GM23338 (cell line): Measurements from ENCODE around the gene AGPAT4. TPM values are rescaled to one million over a fixed set of nuclear protein-coding genes. Genes with fewer than 3 reads are reported as not detected.
A peak's percentile ranks its signal among the peaks of the same experiment; 100 is the strongest.

Source experiments
- ATAC-seq: fragments of 200-7000 bp; cut with Tn5 transposase; 3 replicates; pipeline ENCODE4 v1.9.1; 2020
- DNase-seq: peaks from one replicate; pipeline ENCODE4 v3.0.0-alpha.2; 2015; ENCODE audit warnings: low spot score
- H2AFZ ChIP-seq: fragments of 200-600 bp; sonication (generic); 2 replicates; pipeline ENCODE4 v1.8.0; 2016; ENCODE audit warnings: antibody characterized with exemption, mild to moderate bottlenecking, moderate library complexity
- H3F3A ChIP-seq: fragments of 200-600 bp; sonication (generic); replicated peaks from 2 replicates; pipeline ENCODE4 v1.8.0; 2017; ENCODE audit warnings: antibody characterized with exemption, mixed run types, low read depth
- H3K27ac ChIP-seq: fragments of 200-600 bp; sonication (generic); 2 replicates; pipeline ENCODE4 v1.6.1; 2016; ENCODE audit warnings: low read depth
- H3K27me3 ChIP-seq: fragments of 200-600 bp; sonication (generic); 2 replicates; pipeline ENCODE4 v1.8.0; 2016; ENCODE audit warnings: mild to moderate bottlenecking, mixed run types, moderate library complexity; ENCODE audit not compliant: insufficient read depth
- H3K36me3 ChIP-seq: fragments of 200-600 bp; sonication (generic); 2 replicates; pipeline ENCODE4 v1.8.0; 2016; ENCODE audit warnings: mild to moderate bottlenecking; ENCODE audit not compliant: insufficient read depth
- H3K4me1 ChIP-seq: fragments of 200-600 bp; sonication (generic); 2 replicates; pipeline ENCODE4 v1.8.0; 2016; ENCODE audit warnings: mild to moderate bottlenecking, moderate library complexity; ENCODE audit not compliant: insufficient read depth
- H3K4me2 ChIP-seq: fragments of 200-600 bp; sonication (generic); 2 replicates; pipeline ENCODE4 v1.7.1; 2017; ENCODE audit warnings: mixed run types
- H3K4me3 ChIP-seq: fragments of 200-600 bp; sonication (generic); 2 replicates; pipeline ENCODE4 v1.6.1; 2016; ENCODE audit warnings: mixed run types
- H3K79me2 ChIP-seq: fragments of 200-600 bp; sonication (generic); replicated peaks from 2 replicates; pipeline ENCODE4 v1.8.0; 2017; ENCODE audit warnings: mild to moderate bottlenecking; ENCODE audit not compliant: insufficient read depth
- H3K9me2 ChIP-seq: fragments of 200-600 bp; sonication (generic); 2 replicates; pipeline ENCODE4 v1.8.0; 2017; ENCODE audit not compliant: insufficient read depth
- H4K20me1 ChIP-seq: fragments of 200-600 bp; sonication (generic); replicated peaks from 2 replicates; pipeline ENCODE4 v1.8.0; 2017; ENCODE audit warnings: mild to moderate bottlenecking; ENCODE audit not compliant: insufficient read depth
- H3K27ac Mint-ChIP-seq: 2 replicates; pipeline ENCODE4 v1.8.0; 2020; ENCODE audit warnings: inconsistent platforms, mild to moderate bottlenecking, moderate library complexity, mixed read lengths
- H3K27me3 Mint-ChIP-seq: 3 replicates; pipeline ENCODE4 v1.8.0; 2022; ENCODE audit warnings: low read depth, mild to moderate bottlenecking, moderate library complexity, mixed read lengths, inconsistent platforms; ENCODE audit not compliant: insufficient read depth, poor library complexity
- H3K36me3 Mint-ChIP-seq: 3 replicates; pipeline ENCODE4 v1.8.0; 2021; ENCODE audit warnings: low read depth, mild to moderate bottlenecking, inconsistent platforms, moderate library complexity, mixed read lengths
- H3K4me1 Mint-ChIP-seq: 3 replicates; pipeline ENCODE4 v1.8.0; 2020; ENCODE audit warnings: mild to moderate bottlenecking, inconsistent platforms, mixed read lengths
- H3K4me3 Mint-ChIP-seq: 3 replicates; pipeline ENCODE4 v1.8.0; 2021; ENCODE audit warnings: moderate library complexity, mild to moderate bottlenecking, inconsistent platforms, mixed read lengths
- H3K9me3 Mint-ChIP-seq: 3 replicates; pipeline ENCODE4 v1.8.0; 2020; ENCODE audit warnings: moderate library complexity, mild to moderate bottlenecking, inconsistent platforms, mixed read lengths
- CREB1 ChIP-seq: fragments of 250-450 bp; sonication (Bioruptor Pico); IDR thresholded peaks from 2 replicates; pipeline ENCODE4 v1.5.0; 2020; ENCODE audit warnings: low read depth, mild to moderate bottlenecking, moderate library complexity
- EZH2 ChIP-seq: fragments of 200-600 bp; sonication (generic); IDR thresholded peaks from one replicate; pipeline ENCODE4 v1.8.0; 2017; ENCODE audit warnings: antibody characterized with exemption, mild to moderate bottlenecking, low read depth; ENCODE audit not compliant: unreplicated experiment
- EZH2phosphoT487 ChIP-seq: fragments of 200-600 bp; sonication (generic); IDR thresholded peaks from one replicate; pipeline ENCODE4 v1.8.1; 2018; ENCODE audit warnings: antibody characterized with exemption; ENCODE audit not compliant: unreplicated experiment
- JUNB ChIP-seq: IDR thresholded peaks from one replicate; pipeline ENCODE4 v1.6.1; 2016; ENCODE audit warnings: antibody characterized with exemption; ENCODE audit not compliant: unreplicated experiment
- NANOG ChIP-seq: IDR thresholded peaks from 2 replicates; pipeline ENCODE4 v1.6.1; 2016; ENCODE audit warnings: antibody characterized with exemption, borderline replicate concordance
- POLR2AphosphoS5 ChIP-seq: IDR thresholded peaks from 2 replicates; pipeline ENCODE4 v1.6.1; 2016; ENCODE audit warnings: antibody characterized with exemption, low read depth
- STAT1 ChIP-seq: IDR thresholded peaks from one replicate; pipeline ENCODE4 v1.6.1; 2016; ENCODE audit warnings: antibody characterized with exemption; ENCODE audit not compliant: unreplicated experiment
- ZNF114 ChIP-seq: fragments of 250-450 bp; sonication (Bioruptor Pico); IDR thresholded peaks from 2 replicates; pipeline ENCODE4 v1.5.0; 2020; ENCODE audit warnings: mild to moderate bottlenecking, moderate library complexity
- ZNF331 ChIP-seq: fragments of 250-450 bp; sonication (Bioruptor Pico); IDR thresholded peaks from 2 replicates; pipeline ENCODE4 v1.5.0; 2020; ENCODE audit warnings: low read depth, mild to moderate bottlenecking, moderate library complexity
- polyA plus RNA-seq: library from polyadenylated mRNA; unstranded; fragments of >200 nt; fragmentation: Nextera tagmentation; extraction: Ambion mirVana; gene quantifications from 2 replicates; pipeline ENCODE4 v1.2.1, GENCODE V29; 2016
- total RNA-seq: library from RNA; depleted of rRNA; stranded (reverse); fragments of >200 nt; shearing (Covaris generic); gene quantifications from 2 replicates; pipeline ENCODE4 v1.2.3, GENCODE V29; 2014
- TF ChIP-seq, protein P1 (sequence below): IDR thresholded peaks from one replicate; pipeline ENCODE4 v1.6.1; 2018; ENCODE audit warnings: antibody characterized with exemption; ENCODE audit not compliant: unreplicated experiment
- TF ChIP-seq, protein P2 (sequence below): IDR thresholded peaks from 2 replicates; pipeline ENCODE4 v1.6.1; 2016; ENCODE audit warnings: antibody characterized with exemption
- TF ChIP-seq, protein P3 (sequence below): fragments of 250-450 bp; sonication (Bioruptor Pico); IDR thresholded peaks from 2 replicates; pipeline ENCODE4 v1.5.0; 2020; ENCODE audit warnings: mild to moderate bottlenecking, moderate library complexity

Gene AGPAT4
- total and polyA plus RNA-seq, 2 experiments from 2014 or later: 8.9 to 19.3 TPM

DNA sequence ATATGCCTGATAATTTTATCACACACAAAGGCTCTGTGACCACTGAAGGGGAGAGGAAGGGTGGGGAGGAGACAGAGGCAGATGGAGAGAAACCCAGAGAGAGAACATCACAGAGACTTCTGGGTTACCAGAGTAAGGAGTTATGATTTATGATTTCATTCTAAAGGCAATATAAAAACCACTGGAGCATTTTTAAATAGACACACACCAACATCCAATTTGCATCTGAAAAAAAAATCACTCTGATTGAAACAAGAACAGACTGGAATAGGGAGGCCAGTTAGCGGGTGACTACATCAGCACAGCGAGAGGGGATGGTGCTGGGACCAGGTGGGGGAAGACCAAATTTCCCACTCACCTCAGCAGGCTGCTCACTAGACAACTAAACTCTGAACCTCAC is 104.8 kb downstream of the AGPAT4 start:
- Mint-ChIP-seq H3K36me3 (peaks cover 53% of the 10 kb centered on the region), H3K4me3 (no peak overlapping the region), H3K4me1 (peaks cover 50% of the 10 kb centered on the region), H3K27me3 (peaks cover 8% of the 10 kb centered on the region), H3K27ac (no peak overlapping the region; the same call in 1 of the 2 replicates), H3K9me3 (peaks cover 19% of the 10 kb centered on the region)
- H4K20me1 ChIP-seq: peaks cover 12% of the 10 kb centered on the region; the same call in 1 of the 2 replicates
- H3K4me2 ChIP-seq: no peak overlapping the region
- H2AFZ ChIP-seq: no peak overlapping the region
- H3K9me2 ChIP-seq: no peaks in the 10 kb centered on the region
- ATAC-seq: no peak
- H3K79me2 ChIP-seq: peaks cover 19% of the 10 kb centered on the region
- peaks cover 10% of the 10 kb centered on the region for H3K4me1 ChIP-seq
- H3K4me3 ChIP-seq: no peak overlapping the region
- TF ChIP-seq, protein P1, sequence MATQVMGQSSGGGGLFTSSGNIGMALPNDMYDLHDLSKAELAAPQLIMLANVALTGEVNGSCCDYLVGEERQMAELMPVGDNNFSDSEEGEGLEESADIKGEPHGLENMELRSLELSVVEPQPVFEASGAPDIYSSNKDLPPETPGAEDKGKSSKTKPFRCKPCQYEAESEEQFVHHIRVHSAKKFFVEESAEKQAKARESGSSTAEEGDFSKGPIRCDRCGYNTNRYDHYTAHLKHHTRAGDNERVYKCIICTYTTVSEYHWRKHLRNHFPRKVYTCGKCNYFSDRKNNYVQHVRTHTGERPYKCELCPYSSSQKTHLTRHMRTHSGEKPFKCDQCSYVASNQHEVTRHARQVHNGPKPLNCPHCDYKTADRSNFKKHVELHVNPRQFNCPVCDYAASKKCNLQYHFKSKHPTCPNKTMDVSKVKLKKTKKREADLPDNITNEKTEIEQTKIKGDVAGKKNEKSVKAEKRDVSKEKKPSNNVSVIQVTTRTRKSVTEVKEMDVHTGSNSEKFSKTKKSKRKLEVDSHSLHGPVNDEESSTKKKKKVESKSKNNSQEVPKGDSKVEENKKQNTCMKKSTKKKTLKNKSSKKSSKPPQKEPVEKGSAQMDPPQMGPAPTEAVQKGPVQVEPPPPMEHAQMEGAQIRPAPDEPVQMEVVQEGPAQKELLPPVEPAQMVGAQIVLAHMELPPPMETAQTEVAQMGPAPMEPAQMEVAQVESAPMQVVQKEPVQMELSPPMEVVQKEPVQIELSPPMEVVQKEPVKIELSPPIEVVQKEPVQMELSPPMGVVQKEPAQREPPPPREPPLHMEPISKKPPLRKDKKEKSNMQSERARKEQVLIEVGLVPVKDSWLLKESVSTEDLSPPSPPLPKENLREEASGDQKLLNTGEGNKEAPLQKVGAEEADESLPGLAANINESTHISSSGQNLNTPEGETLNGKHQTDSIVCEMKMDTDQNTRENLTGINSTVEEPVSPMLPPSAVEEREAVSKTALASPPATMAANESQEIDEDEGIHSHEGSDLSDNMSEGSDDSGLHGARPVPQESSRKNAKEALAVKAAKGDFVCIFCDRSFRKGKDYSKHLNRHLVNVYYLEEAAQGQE: no peak
- TF ChIP-seq POLR2AphosphoS5 (no peak), STAT1 (no peak), ZNF114 (CRISPR knock-in tag) (no peak), JUNB (no peak), ZNF331 (CRISPR knock-in tag) (no peak), EZH2 (no peak), EZH2phosphoT487 (no peak), CREB1 (CRISPR knock-in tag) (no peak), NANOG (no peak)
- TF ChIP-seq, protein P2, sequence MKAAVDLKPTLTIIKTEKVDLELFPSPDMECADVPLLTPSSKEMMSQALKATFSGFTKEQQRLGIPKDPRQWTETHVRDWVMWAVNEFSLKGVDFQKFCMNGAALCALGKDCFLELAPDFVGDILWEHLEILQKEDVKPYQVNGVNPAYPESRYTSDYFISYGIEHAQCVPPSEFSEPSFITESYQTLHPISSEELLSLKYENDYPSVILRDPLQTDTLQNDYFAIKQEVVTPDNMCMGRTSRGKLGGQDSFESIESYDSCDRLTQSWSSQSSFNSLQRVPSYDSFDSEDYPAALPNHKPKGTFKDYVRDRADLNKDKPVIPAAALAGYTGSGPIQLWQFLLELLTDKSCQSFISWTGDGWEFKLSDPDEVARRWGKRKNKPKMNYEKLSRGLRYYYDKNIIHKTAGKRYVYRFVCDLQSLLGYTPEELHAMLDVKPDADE: no peak
- TF ChIP-seq, protein P3, sequence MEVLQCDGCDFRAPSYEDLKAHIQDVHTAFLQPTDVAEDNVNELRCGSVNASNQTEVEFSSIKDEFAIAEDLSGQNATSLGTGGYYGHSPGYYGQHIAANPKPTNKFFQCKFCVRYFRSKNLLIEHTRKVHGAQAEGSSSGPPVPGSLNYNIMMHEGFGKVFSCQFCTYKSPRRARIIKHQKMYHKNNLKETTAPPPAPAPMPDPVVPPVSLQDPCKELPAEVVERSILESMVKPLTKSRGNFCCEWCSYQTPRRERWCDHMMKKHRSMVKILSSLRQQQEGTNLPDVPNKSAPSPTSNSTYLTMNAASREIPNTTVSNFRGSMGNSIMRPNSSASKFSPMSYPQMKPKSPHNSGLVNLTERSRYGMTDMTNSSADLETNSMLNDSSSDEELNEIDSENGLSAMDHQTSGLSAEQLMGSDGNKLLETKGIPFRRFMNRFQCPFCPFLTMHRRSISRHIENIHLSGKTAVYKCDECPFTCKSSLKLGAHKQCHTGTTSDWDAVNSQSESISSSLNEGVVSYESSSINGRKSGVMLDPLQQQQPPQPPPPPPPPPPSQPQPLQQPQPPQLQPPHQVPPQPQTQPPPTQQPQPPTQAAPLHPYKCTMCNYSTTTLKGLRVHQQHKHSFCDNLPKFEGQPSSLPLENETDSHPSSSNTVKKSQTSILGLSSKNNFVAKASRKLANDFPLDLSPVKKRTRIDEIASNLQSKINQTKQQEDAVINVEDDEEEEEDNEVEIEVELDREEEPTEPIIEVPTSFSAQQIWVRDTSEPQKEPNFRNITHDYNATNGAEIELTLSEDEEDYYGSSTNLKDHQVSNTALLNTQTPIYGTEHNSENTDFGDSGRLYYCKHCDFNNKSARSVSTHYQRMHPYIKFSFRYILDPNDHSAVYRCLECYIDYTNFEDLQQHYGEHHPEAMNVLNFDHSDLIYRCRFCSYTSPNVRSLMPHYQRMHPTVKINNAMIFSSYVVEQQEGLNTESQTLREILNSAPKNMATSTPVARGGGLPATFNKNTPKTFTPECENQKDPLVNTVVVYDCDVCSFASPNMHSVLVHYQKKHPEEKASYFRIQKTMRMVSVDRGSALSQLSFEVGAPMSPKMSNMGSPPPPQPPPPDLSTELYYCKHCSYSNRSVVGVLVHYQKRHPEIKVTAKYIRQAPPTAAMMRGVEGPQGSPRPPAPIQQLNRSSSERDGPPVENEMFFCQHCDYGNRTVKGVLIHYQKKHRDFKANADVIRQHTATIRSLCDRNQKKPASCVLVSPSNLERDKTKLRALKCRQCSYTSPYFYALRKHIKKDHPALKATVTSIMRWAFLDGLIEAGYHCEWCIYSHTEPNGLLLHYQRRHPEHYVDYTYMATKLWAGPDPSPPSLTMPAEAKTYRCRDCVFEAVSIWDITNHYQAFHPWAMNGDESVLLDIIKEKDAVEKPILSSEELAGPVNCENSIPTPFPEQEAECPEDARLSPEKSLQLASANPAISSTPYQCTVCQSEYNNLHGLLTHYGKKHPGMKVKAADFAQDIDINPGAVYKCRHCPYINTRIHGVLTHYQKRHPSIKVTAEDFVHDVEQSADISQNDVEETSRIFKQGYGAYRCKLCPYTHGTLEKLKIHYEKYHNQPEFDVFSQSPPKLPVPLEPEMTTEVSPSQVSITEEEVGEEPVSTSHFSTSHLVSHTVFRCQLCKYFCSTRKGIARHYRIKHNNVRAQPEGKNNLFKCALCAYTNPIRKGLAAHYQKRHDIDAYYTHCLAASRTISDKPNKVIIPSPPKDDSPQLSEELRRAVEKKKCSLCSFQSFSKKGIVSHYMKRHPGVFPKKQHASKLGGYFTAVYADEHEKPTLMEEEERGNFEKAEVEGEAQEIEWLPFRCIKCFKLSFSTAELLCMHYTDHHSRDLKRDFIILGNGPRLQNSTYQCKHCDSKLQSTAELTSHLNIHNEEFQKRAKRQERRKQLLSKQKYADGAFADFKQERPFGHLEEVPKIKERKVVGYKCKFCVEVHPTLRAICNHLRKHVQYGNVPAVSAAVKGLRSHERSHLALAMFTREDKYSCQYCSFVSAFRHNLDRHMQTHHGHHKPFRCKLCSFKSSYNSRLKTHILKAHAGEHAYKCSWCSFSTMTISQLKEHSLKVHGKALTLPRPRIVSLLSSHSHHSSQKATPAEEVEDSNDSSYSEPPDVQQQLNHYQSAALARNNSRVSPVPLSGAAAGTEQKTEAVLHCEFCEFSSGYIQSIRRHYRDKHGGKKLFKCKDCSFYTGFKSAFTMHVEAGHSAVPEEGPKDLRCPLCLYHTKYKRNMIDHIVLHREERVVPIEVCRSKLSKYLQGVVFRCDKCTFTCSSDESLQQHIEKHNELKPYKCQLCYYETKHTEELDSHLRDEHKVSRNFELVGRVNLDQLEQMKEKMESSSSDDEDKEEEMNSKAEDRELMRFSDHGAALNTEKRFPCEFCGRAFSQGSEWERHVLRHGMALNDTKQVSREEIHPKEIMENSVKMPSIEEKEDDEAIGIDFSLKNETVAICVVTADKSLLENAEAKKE (CRISPR knock-in tag): no peak
- H3K36me3 ChIP-seq: no peaks in the 10 kb centered on the region
- no peaks in the 10 kb centered on the region for H3K27me3 ChIP-seq
- no peaks in the 10 kb centered on the region for H3F3A ChIP-seq
- peak overlapping the region; percentile 39; the same call in 1 of the 2 replicates for H3K27ac ChIP-seq
- DNase-seq: no peak
